Measurements from ENCODE around the gene UPF2. TPM values are rescaled to one million over a fixed set of nuclear protein-coding genes. Genes with fewer than 3 reads are reported as not detected.

UPF2 gene, protein sequence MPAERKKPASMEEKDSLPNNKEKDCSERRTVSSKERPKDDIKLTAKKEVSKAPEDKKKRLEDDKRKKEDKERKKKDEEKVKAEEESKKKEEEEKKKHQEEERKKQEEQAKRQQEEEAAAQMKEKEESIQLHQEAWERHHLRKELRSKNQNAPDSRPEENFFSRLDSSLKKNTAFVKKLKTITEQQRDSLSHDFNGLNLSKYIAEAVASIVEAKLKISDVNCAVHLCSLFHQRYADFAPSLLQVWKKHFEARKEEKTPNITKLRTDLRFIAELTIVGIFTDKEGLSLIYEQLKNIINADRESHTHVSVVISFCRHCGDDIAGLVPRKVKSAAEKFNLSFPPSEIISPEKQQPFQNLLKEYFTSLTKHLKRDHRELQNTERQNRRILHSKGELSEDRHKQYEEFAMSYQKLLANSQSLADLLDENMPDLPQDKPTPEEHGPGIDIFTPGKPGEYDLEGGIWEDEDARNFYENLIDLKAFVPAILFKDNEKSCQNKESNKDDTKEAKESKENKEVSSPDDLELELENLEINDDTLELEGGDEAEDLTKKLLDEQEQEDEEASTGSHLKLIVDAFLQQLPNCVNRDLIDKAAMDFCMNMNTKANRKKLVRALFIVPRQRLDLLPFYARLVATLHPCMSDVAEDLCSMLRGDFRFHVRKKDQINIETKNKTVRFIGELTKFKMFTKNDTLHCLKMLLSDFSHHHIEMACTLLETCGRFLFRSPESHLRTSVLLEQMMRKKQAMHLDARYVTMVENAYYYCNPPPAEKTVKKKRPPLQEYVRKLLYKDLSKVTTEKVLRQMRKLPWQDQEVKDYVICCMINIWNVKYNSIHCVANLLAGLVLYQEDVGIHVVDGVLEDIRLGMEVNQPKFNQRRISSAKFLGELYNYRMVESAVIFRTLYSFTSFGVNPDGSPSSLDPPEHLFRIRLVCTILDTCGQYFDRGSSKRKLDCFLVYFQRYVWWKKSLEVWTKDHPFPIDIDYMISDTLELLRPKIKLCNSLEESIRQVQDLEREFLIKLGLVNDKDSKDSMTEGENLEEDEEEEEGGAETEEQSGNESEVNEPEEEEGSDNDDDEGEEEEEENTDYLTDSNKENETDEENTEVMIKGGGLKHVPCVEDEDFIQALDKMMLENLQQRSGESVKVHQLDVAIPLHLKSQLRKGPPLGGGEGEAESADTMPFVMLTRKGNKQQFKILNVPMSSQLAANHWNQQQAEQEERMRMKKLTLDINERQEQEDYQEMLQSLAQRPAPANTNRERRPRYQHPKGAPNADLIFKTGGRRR
- 13.9 to 19.5 TPM (median 16.1 TPM) in 5 replicates for total RNA-seq (2022; extraction: Qiagen RNA extraction)

DNA sequence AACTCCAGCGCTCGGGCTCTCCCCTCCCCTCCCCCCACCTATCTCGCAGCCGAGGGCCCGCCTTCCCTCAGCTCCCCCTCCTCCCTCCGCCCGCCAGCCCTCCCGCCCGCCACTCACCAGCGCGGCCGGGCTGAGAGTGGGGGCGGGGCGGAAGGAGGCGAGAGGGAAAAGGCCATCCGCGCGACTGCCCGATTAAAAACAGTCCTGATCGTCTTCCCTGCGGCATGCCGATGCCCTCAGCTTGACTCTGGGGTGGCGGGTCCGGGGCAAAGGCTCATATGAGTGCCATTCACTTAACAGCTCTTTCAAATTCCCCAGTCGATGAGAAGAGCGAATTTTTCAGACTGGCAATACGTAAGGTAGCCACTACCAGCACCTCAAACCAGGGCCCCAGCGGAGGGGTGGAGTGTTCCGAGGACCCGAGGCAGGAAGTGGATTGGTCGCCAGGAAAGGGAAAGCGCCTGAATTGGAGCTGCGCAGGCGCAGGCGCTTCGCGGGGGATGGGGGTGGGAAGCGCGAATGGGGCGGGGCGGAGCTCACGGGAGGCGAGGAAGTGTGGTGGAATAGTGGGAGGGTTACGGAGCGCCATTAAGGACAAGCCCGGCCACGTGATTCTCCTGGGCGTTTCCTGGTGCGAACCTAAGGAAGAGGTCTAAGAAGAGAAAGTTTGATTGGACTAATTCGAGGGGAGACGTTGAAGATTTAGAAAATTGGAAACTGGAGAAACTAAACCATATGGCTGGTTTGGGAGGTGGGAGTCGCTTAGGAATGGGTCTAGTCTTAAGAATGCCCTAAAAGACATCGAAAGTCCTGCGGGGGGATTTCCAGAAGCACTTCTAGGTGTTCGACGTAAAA is at the start of gene UPF2:
UPF2 (minus strand) TSS at position 13 of the 855 bp plus-strand sequence. CDS start 7,386 bp downstream, outside the sequence.

GRCh38 chr10:12068449-12069269 is 26.1 kb upstream of the UPF2 start, which contains the start of gene DHTKD1:
Gene DHTKD1, plus strand, starts transcription at chr10:12068954. Its CDS starts 80 bp downstream, at chr10:12069034.

Other genes starting within 250 kb of the UPF2 start
- 30.6 to 35.9 TPM (median 33.1 TPM) in 5 replicates for gene PROSER2, start 219.5 kb downstream of the UPF2 start, total RNA-seq (2022; extraction: Qiagen RNA extraction)
- 7.8 to 10.8 TPM (median 9.8 TPM) in 5 replicates for gene DHTKD1, start 26.1 kb upstream of the UPF2 start, total RNA-seq (2022; extraction: Qiagen RNA extraction)
- 11.4 to 12.7 TPM (median 12.0 TPM) in 5 replicates for gene SEC61A2, start 86.9 kb upstream of the UPF2 start, total RNA-seq (2022; extraction: Qiagen RNA extraction)
- 143 to 187 TPM (median 148 TPM) in 5 replicates for gene NUDT5, start 153.1 kb upstream of the UPF2 start, total RNA-seq (2022; extraction: Qiagen RNA extraction)
- gene CDC123, start 153.4 kb upstream of the UPF2 start, total RNA-seq (2022; extraction: Qiagen RNA extraction): 123 to 167 TPM (median 130 TPM) in 5 replicates

All from A549 treated with dexamethasone at 1 μM for 4 hours (cell line).